Measurements from ENCODE around the gene PREX1.
A peak's percentile ranks its signal among the peaks of the same experiment; 100 is the strongest.

PREX1 gene

DNA sequence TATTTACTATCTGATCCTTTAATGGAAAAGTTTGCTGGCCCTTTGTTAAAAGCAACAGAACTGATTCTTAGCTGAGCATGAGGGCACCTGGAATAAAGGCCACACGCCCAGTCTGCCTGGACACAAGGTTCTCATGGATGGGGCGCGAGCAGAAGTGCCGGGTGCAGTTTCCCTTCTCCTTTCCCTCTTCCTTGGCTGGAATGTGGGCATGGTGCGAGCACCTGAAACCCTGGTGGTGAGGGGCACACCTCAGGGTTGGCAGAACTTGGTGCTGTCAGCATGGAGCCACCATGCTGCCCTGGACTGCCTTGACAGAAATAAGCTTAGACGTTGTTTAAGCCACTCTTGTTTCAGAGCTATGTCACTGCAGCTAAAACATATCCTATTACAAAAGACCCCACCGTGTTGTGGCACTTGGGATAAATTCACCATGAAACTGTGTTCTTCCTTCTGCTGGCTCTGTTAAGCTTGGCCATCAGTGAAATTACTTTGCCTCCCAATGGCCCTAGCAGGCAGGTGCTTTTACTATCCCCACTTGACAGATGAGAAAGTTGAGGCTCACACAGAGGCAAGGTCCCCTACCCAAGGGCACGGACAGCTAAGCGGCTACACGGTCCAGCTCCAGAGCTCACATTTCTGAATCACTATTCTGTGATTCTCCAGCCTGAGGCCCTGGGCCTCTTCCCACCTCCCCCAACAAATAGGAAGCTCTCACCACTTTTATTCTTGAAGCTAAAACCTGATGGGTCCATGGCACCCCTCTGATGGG is 115.9 kb downstream of the PREX1 start:
- DNase-seq, result no peak

DNA sequence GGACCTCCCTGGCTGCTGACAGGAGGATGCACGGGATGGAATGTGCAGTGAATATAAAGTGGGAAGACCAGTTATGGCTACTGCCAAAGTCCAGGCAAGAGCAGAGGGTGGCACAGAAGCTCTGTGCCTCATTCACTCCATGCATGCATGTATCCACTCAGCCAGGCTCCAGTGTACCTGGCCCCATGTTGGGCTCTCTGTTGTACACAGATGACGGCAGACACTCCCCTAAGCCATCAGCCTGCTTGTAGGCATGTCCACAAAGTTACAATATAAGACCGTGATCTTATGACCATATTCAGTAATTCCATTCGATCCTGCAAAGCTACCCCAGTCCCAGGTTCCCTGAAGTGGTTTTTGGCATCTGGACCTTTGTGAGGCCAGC is 116.8 kb downstream of the PREX1 start:
- no peak for DNase-seq

DNA sequence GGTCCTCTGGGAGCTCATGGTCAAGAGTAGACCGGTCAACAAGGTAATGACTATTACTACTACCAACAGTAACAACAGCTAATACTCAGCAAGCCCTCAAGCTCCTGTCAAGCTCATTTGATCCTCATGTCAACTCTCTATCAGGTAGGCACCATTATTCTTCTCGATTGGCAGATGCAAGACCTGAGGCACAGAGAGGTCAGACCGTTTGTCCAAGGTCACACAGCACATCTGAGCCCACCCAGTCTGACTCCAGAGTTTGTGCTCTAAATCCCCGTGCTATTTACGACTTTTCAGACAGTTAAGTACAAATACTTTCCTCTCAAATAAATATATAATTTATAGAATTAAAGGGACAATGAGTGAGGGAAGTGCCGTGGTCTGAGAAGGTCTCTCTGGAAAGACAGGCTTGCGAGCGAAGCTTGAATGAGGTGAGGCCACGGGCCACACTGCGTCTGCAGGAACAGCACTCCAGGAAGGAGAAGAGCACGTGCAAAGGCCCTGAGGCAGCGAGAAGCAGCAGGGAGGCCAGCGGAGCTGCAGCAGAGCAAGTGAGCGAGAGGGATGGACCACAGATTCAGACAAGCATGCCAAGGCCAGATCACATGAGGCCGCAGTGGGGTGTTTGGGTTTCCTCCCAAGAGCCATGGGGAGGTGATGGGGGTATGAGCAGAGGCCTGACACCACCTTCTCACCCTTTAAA is 117.3 kb downstream of the PREX1 start:
- DNase-seq, result no peak

DNA sequence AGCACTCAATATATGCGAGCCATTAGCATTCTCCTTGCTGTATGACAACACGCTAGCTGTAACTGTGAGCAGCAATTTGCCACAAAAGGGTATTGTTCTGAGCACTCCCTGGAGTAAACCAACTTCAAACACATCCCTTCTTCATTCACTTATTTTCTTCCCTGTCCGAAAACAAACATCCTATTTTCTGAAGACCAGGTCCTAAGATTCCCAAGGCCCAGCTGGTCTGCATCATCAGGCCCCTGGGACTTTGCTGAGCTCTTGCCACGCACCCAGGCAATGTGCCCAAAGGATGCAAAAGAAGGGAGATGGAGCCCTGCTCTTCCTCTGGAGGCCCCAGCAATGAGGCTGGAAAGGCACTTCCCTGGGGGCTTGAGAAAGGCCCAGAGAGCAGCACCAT is 118.1 kb downstream of the PREX1 start:
- DNase-seq, result no peak

DNA sequence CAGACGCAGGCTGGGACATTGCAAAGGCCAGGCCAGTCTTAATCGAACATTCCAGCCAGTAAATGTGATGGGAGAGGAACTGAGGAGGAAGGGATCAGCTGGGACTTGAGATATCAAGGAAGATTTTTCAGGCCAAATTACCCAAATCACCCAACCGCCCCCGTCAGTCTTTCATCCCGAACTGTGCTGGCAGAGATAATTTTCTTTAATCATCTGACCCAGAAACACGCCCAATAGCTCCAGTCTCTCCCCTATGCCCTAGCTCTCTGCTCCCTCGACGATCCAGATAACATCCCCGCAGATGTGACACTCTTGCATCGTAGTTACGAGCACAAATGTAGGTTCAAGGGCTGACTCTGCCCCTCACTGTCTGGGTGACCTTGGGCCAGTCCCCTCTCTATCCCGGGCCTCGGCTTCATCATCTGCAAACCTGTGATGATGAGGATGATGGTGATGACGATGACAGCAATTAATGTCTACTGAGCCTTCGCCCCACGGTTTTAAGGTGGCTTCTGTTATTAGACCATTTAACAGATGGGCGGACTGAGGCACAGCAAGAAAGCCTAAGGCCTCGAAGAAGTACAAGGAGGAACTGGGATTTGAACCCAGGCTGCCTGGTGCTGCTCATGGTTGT is 118.6 kb downstream of the PREX1 start:
- no peak for DNase-seq

DNA sequence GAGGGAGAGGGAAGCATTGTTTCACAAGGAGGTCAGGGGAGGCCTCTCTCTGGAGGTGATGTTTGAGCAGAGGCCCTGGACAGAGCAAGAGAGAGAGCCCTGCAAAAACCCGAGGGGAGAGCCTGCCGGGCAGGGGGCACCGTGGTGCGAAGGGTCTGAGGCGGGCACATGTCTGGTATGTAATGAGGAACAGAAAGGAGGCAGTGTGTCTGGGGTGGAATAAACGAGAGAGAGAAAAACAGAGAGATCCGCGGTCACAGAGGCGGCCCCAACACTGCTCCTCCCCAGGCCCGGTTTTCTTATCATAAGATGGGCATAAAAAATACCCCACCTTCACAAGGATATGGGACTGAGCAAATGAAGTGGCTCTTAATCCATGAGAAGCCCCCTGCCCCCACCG is 119.2 kb downstream of the PREX1 start:
- no peak for DNase-seq

DNA sequence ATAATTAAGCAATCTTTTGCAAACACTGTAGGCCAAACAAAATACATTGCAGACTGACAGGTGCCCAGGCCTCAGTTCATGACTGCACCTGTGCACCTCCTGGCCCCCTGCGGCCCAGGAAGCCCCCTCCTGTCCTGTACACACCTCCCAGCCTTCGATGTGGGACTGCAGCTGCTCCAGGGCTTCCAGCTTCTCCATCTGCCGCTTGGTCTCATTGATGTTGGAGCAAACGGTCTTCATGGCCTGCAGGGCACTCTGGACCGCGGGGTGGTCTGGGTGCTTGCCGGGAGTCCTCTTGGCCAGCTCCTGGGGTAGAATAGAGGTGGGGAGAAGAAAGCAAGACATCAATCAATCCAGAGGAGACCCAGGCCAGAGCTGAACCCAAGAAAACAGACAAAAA is 119.7 kb downstream of the PREX1 start:
- no peak for DNase-seq

DNA sequence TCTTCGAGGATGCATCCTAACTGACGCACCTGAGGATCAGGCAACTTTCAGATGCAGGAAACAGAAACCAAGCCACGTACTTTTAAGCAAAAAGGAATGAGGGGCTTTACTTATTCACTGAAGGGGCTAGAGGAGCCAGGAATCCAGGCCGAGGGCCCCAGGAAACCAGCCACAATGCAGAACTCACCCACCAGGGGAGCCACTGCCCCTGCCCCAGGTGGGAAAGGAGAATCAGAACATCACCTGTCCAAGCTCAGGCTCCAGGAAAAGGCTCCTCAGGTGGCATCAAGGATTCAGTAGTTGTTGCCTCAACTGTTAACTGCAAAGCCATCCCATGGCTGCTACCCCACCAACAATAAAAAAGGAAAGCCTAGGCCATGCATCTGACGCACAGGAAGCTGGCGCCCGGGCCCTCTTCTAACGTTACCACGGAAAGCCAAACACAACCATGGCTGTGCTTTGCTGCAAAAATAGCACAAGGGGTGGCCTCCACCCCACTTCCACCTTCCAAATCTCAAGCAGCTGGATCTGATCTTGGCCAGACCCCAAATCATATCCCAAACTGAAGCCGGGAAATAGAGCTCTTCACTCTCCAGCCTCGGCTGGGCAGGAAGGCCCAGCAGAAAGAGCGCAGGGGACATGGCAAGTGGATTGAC is 121.0 kb downstream of the PREX1 start:
- DNase-seq, result no peak

DNA sequence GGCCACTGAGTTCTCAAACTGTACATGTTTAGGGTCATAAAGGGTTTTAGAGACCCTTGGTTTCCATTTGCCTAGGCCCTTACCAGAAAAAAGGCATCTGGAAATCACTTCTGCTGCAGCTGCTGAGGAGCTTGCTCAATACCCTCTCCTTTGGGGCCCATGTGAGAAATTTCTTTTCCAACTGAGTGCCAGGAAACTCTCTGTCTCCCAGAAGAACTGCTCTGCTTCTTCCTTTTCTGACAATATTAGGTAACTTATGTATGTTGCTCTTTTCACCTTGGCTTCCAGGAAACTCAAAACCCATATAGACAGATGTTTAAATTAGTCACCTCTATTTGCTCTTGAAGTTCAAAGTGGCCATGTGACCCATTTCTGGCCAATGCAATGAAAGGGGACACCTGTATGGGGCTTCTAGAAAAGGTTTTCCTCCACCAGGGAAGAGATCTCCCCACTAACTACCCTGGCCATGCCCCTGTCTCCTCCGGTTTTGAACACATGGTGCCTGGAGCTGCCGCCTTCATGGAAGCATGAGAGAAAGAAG is 121.6 kb downstream of the PREX1 start:
- DNase-seq, result no peak

DNA sequence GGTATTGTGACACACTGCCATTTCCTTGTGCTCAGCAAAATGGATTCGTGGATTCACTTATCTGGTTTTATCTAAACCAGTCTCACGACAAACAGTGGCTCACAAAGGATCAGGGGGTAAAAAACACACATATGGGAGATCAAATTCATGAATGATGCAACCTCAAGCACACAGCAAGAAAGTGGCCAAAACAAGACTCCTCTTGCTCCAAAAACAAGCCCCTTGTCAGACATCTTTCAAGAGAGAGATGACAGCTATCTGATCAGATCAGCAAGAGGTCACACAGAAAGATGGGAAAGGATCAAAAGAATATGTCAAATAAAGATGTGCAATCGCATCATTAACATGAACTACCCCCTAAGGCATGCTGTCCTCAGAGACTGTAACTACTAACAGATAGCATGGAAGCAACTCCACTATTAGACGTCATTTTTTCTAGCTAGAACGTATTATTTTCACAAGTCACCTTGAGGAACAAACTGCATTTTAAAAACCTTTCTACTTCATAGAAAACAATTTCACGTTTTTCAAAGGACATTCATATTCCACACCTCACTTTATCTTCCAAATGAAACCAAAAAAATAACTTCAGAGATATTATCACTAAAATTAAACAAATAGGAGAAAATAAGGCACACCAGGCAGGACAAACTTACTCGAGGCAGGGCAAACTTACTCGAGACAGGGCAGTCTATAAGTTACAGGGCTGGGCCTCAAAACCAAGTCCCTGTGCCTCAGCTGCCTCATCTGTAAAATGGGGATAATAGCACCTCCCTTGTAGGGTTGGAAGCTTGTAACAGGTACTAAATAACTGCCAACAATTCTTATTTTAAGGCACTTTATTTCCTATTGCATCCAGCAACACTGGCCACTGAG is 122.3 kb downstream of the PREX1 start:
- no peak for DNase-seq

DNA sequence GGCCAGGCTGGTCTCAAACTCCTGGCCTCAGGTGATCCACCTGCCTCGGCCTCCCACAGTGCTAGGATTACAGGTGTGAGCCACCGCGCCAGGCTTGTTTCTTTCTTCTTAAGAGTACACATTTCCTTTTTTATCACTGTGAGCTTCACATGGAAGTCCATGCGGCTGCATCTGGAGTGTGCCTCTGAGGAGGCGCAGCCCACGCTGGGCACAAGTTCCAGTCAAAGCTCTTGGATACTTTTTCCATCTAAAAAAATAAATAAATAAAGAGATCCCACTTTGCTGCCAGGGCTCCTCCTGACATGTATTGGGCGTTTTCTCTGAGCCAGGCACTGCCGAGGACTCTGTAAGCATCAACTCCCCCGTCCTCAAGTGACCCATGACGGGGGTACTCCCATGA is 123.0 kb downstream of the PREX1 start:
- no peak for DNase-seq

DNA sequence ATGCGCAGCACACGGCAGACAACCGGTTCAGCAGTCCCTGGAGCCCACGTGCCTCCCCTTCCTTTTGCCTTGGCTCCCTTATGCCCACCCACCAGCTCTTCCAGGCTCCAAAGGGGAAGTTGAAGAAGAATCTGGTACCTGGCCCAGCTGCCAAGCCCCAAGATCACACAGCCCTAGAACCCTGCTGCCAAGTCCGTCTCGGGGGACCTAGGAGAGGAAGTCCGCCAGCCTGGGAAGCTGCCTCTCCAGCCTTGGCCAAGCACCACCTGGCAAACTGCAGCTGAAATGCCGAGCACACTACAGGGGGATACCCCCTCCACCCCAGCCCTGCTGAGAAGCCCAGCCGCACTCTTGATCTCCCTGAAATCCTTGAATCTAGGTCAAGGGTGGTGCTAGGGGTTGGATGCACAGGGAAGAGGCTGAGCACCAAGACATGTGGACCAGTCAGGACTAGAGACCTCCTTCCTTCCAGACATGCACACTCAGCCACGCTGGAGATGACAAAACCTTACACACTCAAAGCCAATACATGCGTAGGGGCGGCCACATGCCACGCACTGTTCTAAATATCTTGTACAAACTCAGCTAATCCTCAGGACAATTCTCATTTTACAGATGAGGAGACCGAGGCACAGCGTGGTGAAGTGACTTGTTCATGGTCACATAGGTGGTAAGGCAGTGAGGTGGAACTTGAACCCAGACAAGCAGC is 124.1 kb downstream of the PREX1 start:
- no peak for DNase-seq

DNA sequence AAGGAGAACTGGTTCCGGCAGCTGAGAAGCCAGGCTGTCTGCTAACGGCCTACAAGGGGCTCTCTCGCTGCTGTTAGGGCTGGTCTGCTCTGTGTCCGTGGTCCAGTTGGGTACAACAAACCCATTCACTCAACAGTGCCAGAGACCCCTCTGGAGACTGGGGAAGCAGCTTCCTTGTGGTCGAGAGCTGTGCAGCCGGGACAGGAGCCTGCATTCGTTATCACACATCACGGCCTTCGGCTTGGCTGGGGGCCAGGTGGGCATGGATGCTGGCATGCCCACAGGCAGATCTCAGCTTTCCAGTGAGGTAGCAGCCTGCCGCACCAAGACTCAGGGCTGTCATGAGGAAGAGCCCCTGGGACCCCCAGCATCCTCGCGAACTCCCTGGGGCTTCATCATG is 124.7 kb downstream of the PREX1 start:
- DNase-seq, result no peak

DNA sequence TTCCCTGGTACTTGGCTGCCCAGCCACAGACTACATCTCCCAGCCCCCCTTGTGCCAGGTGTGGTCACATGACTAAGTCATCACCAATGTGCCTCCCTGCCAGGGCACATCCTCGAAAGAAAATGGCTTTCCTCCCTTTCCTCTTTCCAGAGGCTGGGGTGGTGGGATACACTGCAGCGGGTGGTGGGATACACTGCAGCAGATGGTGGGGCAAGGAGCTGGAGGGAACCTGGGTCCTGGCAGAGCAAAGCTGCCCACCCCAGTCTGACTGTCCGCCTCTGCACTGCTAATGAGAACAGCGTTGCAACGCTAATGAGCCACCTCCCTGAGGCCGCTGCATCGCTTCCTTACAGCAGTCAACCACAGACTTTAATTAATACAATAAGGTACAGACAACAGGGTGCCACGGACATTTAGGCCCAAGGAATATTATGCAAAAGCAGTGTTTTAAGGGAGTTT is 125.3 kb downstream of the PREX1 start:
- DNase-seq, result no peak

DNA sequence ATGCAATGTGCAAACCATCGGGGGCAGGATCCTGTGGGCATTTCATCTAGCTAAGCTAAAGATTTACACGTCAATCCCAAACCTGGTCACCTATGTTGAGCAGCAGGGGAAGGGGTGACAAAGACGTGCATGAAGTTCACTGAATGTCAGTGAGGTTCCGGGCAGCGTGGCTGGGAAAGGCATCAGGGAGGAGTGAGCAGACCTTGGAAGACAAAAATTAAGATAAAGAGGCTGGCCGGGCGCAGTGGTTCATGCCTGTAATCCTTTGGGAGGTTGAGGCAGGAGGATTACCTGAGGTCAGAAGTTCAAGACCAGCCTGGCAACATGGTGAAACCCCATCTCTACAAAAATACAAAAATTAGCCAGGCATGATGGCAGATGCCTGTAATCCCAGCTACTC is 126.1 kb downstream of the PREX1 start:
- no peak for DNase-seq

DNA sequence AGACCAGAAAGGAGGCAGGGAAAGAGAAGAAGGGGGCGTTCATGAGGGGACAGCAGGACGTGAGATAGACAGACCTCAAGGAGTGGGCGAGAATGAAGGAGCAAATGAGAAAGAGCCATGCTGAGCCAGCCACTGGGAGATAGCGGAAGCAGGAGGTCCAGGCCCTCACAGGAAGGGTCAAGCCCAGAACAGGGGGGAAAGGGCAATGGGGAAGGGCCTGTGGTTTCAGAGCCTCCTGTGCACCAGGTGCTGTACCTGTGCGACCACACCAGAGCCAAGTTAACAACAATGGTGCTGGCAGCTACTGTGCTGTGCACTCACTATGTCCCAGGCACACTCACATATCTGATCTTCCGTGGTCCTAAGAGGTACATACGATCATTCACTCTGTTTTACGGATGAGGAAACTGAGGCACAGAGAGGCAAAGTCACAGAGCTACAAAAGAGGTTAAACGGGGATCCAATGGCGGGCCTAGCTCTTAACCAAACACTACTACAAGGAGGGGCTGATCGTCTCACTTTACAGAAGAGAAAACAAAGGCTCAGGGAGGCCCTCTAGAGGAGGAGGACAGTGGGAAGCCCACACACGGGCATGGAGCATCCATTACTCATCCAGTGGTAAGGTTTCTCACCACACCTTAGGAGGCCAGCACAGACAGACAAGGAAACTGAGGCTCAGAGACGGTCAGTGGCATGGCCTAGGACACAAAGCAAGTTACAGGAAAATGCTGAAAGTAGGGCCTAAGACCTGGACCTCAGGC is 129.1 kb downstream of the PREX1 start:
- no peak for DNase-seq

DNA sequence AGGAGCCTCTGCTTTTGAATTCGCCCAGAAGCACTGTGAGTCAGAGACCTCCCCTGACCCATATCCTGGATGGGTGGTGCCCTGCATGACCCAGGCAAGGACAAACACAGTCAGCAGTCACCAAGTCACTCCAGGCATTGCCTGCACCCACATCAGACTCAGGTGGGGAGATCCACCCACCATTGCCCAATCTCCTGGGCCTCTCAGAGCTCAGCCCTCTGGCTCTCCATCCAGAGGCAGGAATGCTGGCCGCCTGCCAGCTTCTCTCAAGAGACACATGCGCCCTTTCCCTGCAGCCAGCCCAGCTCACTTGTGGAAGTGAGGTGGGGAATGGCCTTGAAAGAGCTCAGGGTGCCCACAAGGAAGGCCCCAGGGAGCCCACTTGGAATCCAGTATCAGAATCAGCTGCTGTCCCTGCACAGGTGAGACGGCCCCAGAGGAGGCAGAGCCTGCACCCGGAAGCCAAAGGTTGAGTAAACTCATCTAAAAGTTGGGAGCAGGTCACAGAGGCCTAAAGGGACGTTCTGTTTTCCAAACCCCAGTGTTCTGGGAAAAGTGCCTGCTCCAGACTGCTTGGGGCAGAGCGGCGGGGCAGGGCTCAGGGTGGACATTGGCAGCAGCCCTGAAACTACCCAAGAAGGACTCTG is 129.8 kb downstream of the PREX1 start:
- peak; percentile 2 for DNase-seq

DNA sequence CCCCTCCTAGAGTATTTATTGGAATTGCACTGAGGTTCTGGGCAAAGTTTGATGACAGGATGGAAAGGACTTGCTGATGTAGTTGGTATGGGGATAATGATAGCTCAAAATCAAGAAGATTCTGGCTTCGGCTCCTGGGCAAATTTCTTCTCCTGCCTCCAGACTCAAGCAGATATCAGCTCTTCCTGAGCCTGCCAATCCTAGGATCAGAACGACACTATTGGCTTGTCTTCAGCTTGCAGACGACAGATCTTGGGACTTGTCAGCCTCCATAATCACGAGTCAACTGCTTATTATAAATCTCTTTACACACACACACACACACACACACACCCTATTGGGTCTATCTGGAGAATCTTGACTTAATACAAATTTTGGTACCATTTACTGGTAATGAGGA is 131.1 kb downstream of the PREX1 start:
- DNase-seq, result no peak

DNA sequence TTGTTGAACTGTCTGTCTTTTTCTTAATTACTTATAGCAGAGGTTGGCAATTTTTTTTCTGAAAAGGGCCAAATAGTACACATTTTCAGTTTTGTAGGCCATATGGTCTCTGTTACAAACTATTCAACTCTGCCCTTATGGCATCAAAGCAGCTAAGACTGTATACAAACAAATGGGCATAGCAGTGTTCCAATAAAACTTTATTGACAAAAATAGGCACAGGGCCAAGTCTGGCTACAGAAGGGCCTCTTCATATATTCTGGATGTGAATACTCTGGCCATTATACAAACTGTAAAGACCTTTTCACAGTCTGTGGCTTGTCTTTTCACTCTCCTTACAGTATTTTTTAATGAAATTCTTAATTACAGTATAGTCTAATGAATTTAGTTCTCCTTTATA is 132.1 kb downstream of the PREX1 start:
- no peak for DNase-seq

DNA sequence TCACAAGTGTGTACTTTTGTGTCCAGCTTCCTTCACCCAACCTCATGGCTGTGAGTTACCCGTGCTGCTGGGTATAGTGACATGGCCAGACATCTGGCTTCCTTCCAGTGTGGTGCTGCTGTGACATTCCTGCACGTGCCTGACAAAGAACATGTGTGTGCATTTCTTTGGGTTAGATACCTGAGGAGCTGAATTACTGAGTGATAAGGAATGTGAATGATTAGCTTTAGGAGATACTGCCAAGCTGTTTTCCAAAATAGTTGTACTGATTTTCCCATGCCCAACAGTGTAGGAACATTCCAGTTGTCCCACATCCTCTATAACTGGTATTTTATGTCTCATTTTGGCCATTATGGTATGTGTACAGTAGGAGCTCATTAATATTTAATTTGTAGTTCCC is 132.5 kb downstream of the PREX1 start:
- no peak for DNase-seq

All from NCI-H187 treated with DMSO at 0.1 percent for 48 hours (cell line).